ENCODE data around the gene HLA-DOA.

The HLA-DOA gene

GRCh38 chr6:33024521-33024920 is 15.1 kb upstream of the HLA-DOA start:
- H3K9me3 ChIP-seq (ENCODE audit: control insufficient read depth, low read length) = no peaks in the 10 kb centered on the region
- H3K4me3 ChIP-seq (ENCODE audit: low read depth, low read length) = no peak overlapping the region
- no peaks in the 10 kb centered on the region for H3K36me3 ChIP-seq (ENCODE audit: control insufficient read depth, insufficient read depth, low read length)
- H3K4me2 ChIP-seq (ENCODE audit: low read length) = no peak overlapping the region
- H3K27me3 ChIP-seq (ENCODE audit: control insufficient read depth, insufficient read depth, low read length) = no peaks in the 10 kb centered on the region
- no peak for TF ChIP-seq CTCF (IDR thresholded peaks at IDR 0.05)
- no peak overlapping the region for H2AFZ ChIP-seq
- H3K9ac ChIP-seq = no peak overlapping the region
- H3K4me1 ChIP-seq = peaks cover 4% of the 10 kb centered on the region
- no peaks in the 10 kb centered on the region for H3K79me2 ChIP-seq
- H3K27ac ChIP-seq = no peak overlapping the region

DNA sequence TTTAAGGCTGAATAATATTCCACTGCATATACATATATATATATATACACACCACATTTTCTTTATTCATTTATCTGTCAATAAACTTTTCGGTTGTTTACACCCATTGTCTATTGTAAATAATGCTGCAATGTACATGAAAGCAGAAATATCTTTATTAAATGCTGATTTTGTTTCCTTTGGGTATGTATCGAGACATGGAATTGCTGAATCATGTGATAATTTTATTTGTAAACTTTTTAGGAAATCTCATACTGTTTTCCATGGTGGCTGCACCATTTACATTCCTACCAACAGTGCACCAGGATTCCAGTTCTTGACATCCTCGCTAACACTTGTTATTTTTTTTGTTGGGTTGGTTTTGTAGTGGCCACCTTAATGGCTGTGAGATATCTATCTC is 14.1 kb upstream of the HLA-DOA start:
- H3K4me2 ChIP-seq (ENCODE audit: low read length) = no peak overlapping the region
- no peak overlapping the region for H3K9ac ChIP-seq
- H3K4me3 ChIP-seq (ENCODE audit: low read depth, low read length) = no peak overlapping the region
- H3K79me2 ChIP-seq = no peaks in the 10 kb centered on the region
- H2AFZ ChIP-seq = no peak overlapping the region
- no peak for TF ChIP-seq CTCF (IDR thresholded peaks at IDR 0.05)
- H3K4me1 ChIP-seq = peaks cover 4% of the 10 kb centered on the region
- H3K36me3 ChIP-seq (ENCODE audit: control insufficient read depth, insufficient read depth, low read length) = no peaks in the 10 kb centered on the region
- H3K9me3 ChIP-seq (ENCODE audit: control insufficient read depth, low read length) = no peaks in the 10 kb centered on the region
- no peak overlapping the region for H3K27ac ChIP-seq
- H3K27me3 ChIP-seq (ENCODE audit: control insufficient read depth, insufficient read depth, low read length) = no peaks in the 10 kb centered on the region

GRCh38 chr6:33021917-33022316 is 12.5 kb upstream of the HLA-DOA start:
- TF ChIP-seq CTCF (IDR thresholded peaks at IDR 0.05) = no peak
- no peak overlapping the region for H2AFZ ChIP-seq
- no peak overlapping the region for H3K4me3 ChIP-seq (ENCODE audit: low read depth, low read length)
- H3K79me2 ChIP-seq = no peaks in the 10 kb centered on the region
- H3K4me2 ChIP-seq (ENCODE audit: low read length) = no peak overlapping the region
- H3K27ac ChIP-seq = no peak overlapping the region
- H3K4me1 ChIP-seq = no peaks in the 10 kb centered on the region
- no peak overlapping the region for H3K9ac ChIP-seq
- H3K36me3 ChIP-seq (ENCODE audit: control insufficient read depth, insufficient read depth, low read length) = no peaks in the 10 kb centered on the region
- H3K9me3 ChIP-seq (ENCODE audit: control insufficient read depth, low read length) = no peaks in the 10 kb centered on the region
- no peaks in the 10 kb centered on the region for H3K27me3 ChIP-seq (ENCODE audit: control insufficient read depth, insufficient read depth, low read length)

DNA sequence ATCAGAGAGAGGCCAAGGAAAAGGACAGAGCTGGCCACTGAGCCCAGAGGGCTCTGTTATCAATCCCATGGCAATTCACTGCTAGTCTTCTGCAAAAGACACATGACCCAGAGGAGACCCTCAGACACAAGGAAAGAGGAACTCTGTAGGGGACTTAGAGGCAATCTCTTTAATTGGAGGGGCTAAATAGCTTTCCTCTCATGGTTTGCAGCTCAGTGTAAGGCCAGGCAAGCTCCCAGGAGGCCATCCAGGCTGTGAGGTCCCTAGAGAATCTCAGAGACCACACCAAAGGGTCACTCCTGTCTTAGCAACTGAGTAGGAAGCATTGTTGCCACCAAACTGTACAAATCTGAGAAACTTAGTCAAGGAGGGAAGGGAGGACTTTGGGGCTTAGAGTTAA is 10.0 kb upstream of the HLA-DOA start:
- no peaks in the 10 kb centered on the region for H3K4me1 ChIP-seq
- H3K4me2 ChIP-seq (ENCODE audit: low read length) = no peak overlapping the region
- TF ChIP-seq CTCF (IDR thresholded peaks at IDR 0.05) = no peak
- H3K9me3 ChIP-seq (ENCODE audit: control insufficient read depth, low read length) = no peaks in the 10 kb centered on the region
- H3K27ac ChIP-seq = peak overlapping the region; percentile 76
- H3K4me3 ChIP-seq (ENCODE audit: low read depth, low read length) = no peak overlapping the region
- H3K27me3 ChIP-seq (ENCODE audit: control insufficient read depth, insufficient read depth, low read length) = no peaks in the 10 kb centered on the region
- H3K36me3 ChIP-seq (ENCODE audit: control insufficient read depth, insufficient read depth, low read length) = no peaks in the 10 kb centered on the region
- no peak overlapping the region for H3K9ac ChIP-seq
- H3K79me2 ChIP-seq = no peaks in the 10 kb centered on the region
- H2AFZ ChIP-seq = peak overlapping the region; percentile 6

DNA sequence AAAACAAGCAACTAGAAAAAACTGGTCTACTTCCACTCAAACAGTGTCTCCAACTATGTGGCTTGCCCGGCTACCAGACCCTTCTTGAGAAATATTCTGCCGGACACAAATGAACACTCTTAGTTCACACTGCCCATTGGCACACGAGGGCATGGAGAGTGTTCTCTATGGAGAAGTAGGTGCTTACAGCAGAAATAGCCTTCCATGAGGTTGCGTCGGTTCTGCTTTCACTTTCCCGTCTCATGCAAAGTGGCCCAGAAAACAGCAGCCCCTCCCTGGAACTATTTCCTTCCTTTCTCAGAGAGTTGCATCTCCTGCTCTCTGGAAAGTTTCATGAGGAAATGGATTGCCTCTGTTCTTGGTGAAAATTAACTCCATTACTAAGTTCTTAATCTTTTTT is 9.5 kb upstream of the HLA-DOA start:
- Histone ChIP-seq H3K4me3 (ENCODE audit: low read depth, low read length) (no peak overlapping the region), H3K9me3 (ENCODE audit: control insufficient read depth, low read length) (no peaks in the 10 kb centered on the region)

More for the DNA sequence above, 9.5 kb upstream of the HLA-DOA start:
- Histone ChIP-seq H3K79me2 (no peaks in the 10 kb centered on the region), H3K27me3 (ENCODE audit: control insufficient read depth, insufficient read depth, low read length) (no peaks in the 10 kb centered on the region), H3K4me2 (ENCODE audit: low read length) (no peak overlapping the region), H2AFZ (peak overlapping the region; percentile 6), H3K27ac (peak overlapping the region; percentile 76), H3K9ac (no peak overlapping the region), H3K36me3 (ENCODE audit: control insufficient read depth, insufficient read depth, low read length) (no peaks in the 10 kb centered on the region), H3K4me1 (no peaks in the 10 kb centered on the region)
- no peak for TF ChIP-seq CTCF (IDR thresholded peaks at IDR 0.05)

All from parathyroid adenoma (tissue), 2 donors.